Left lobe of liver (tissue), 2 donors: ENCODE measurements around the gene SLC23A2. TPM values are rescaled to one million over a fixed set of nuclear protein-coding genes. Genes with fewer than 3 reads are reported as not detected.
"Not testable (repeated sequence)": the region's sequence is repeated elsewhere in the genome, so short reads cannot be mapped to it uniquely, and the experiment has no call there.

Source experiments
- ATAC-seq: fragments of 200-7000 bp; cut with Tn5 transposase; one replicate; pipeline ENCODE4 v1.9.1; 2020; ENCODE audit warnings: mild to moderate bottlenecking, moderate library complexity
- DNase-seq: peaks from one replicate; pipeline ENCODE4 v3.0.0-alpha.2; 2020; ENCODE audit warnings: low spot score
- total RNA-seq: library from RNA; stranded (reverse); gene quantifications from one replicate; pipeline ENCODE4 v1.2.1, GENCODE V29; 2021
- donor health status: DM: no; HTN: no; CAD: no; lungs with moderate emphysema.
- donor health status: DM: no; HTN: yes; CAD: no.

SLC23A2 gene
- total RNA-seq, 1 donor from 2014 or later = 27.4 TPM

GRCh38 chr20:4937407-4938319 is 63.6 kb downstream of the SLC23A2 start:
- no peak for DNase-seq
- ATAC-seq = peak; percentile 78

GRCh38 chr20:4936851-4937406 is 64.4 kb downstream of the SLC23A2 start:
- ATAC-seq = peak; percentile 14
- DNase-seq = no peak

GRCh38 chr20:4936392-4936850 is 64.9 kb downstream of the SLC23A2 start:
- DNase-seq (no peak), ATAC-seq (no peak)

GRCh38 chr20:4932061-4932460 is 69.2 kb downstream of the SLC23A2 start:
- DNase-seq (no peak), ATAC-seq (no peak)

- DNase-seq (no peak), ATAC-seq (no peak)
Measured at GRCh38 chr20:4929686-4930397, 71.5 kb downstream of the SLC23A2 start.

- no peak for DNase-seq
- ATAC-seq = peak; percentile 65
Measured at GRCh38 chr20:4926531-4927156, 74.7 kb downstream of the SLC23A2 start.

GRCh38 chr20:4925842-4926530 is 75.3 kb downstream of the SLC23A2 start:
- peak; percentile 81 for ATAC-seq
- peak; percentile 77 for DNase-seq

GRCh38 chr20:4924446-4924845 is 76.9 kb downstream of the SLC23A2 start:
- DNase-seq (no peak), ATAC-seq (no peak)

- ATAC-seq (no peak), DNase-seq (no peak)
Measured at GRCh38 chr20:4924032-4924431, 77.3 kb downstream of the SLC23A2 start.

GRCh38 chr20:4922186-4922585 is 79.1 kb downstream of the SLC23A2 start:
- ATAC-seq (no peak), DNase-seq (no peak)

- ATAC-seq, DNase-seq: not testable (repeated sequence)
Measured at GRCh38 chr20:4921271-4921670, 80.0 kb downstream of the SLC23A2 start.

GRCh38 chr20:4920655-4921054 is 80.7 kb downstream of the SLC23A2 start:
- ATAC-seq (no peak), DNase-seq (no peak)

- ATAC-seq = no peak
- no peak for DNase-seq
Measured at GRCh38 chr20:4920131-4920530, 81.2 kb downstream of the SLC23A2 start.

- DNase-seq = peak; percentile 78
- ATAC-seq = peak; percentile 91
Measured at GRCh38 chr20:4919047-4919704, 82.1 kb downstream of the SLC23A2 start.

GRCh38 chr20:4918473-4918872 is 82.8 kb downstream of the SLC23A2 start:
- no peak for DNase-seq
- no peak for ATAC-seq

GRCh38 chr20:4916971-4917881 is 84.1 kb downstream of the SLC23A2 start:
- ATAC-seq (peak; percentile 68), DNase-seq (no peak)

GRCh38 chr20:4913147-4913546 is 88.2 kb downstream of the SLC23A2 start:
- DNase-seq (no peak), ATAC-seq (no peak)

- no peak for DNase-seq
- ATAC-seq = no peak
Measured at GRCh38 chr20:4912380-4913142, 88.7 kb downstream of the SLC23A2 start.
